Measurements from ENCODE around the gene TRIM2.

DNA sequence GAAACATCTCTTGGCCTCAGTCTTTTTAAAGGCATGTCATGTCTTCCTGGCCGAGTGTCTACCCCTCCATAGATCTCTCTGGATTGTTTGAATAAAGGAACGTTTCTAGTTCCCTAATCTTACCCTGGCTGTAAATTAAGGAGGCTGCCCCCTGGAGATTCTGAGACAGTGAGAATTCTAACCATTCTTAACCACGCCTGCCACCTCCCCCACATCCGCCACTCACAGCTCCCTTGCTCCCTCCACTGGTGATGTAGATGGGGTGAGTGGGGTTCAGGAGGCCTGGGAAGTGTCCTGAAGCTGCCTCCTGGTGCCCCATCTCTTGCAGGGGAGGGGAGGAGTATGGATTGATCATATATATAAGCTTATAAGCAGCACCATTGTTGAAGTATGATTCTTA, 48.0 kb upstream of the TRIM2 start:
- TF ChIP-seq, protein P1, sequence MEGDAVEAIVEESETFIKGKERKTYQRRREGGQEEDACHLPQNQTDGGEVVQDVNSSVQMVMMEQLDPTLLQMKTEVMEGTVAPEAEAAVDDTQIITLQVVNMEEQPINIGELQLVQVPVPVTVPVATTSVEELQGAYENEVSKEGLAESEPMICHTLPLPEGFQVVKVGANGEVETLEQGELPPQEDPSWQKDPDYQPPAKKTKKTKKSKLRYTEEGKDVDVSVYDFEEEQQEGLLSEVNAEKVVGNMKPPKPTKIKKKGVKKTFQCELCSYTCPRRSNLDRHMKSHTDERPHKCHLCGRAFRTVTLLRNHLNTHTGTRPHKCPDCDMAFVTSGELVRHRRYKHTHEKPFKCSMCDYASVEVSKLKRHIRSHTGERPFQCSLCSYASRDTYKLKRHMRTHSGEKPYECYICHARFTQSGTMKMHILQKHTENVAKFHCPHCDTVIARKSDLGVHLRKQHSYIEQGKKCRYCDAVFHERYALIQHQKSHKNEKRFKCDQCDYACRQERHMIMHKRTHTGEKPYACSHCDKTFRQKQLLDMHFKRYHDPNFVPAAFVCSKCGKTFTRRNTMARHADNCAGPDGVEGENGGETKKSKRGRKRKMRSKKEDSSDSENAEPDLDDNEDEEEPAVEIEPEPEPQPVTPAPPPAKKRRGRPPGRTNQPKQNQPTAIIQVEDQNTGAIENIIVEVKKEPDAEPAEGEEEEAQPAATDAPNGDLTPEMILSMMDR (IDR thresholded peaks at IDR 0.05) = no peak
- TF ChIP-seq POLR2A (IDR thresholded peaks at IDR 0.05) = no peak
